GM12892 (cell line): ENCODE data around the gene CTDNEP1.

ENCODE experiments used
- DNase-seq: peaks from one replicate; pipeline ENCODE4 v3.0.0; 2011; ENCODE audit not compliant: insufficient read length
- FAIRE-seq: peaks from 2 replicates; lab custom pipeline; 2011; peaks lifted over from hg19 to GRCh38; lab: Jason Lieb, UNC
- POLR2A ChIP-seq: IDR thresholded peaks from 2 replicates; pipeline ENCODE4 v1.6.1; 2011; ENCODE audit warnings: low read depth, low read length, control low read depth
- POLR2AphosphoS5 ChIP-seq: IDR thresholded peaks from 2 replicates; pipeline ENCODE4 v1.6.1; 2011; ENCODE audit warnings: low read depth, low read length, control low read depth
- TAF1 ChIP-seq: IDR thresholded peaks from 2 replicates; pipeline ENCODE4 v1.6.1; 2011; ENCODE audit warnings: low read depth, mild to moderate bottlenecking, control low read depth, low read length, borderline replicate concordance

The CTDNEP1 gene

GRCh38 chr17:7285679-7286078, 34.1 kb upstream of the CTDNEP1 start:
- DNase-seq = no peak
- no peak for FAIRE-seq
- TF ChIP-seq POLR2A (no peak), POLR2AphosphoS5 (no peak), TAF1 (no peak)

- DNase-seq = no peak
- no peak for TF ChIP-seq POLR2A
- FAIRE-seq = no peak
Observed at GRCh38 chr17:7284911-7285310, 33.4 kb upstream of the CTDNEP1 start.

GRCh38 chr17:7283471-7284216, 32.1 kb upstream of the CTDNEP1 start:
- no peak for FAIRE-seq
- TF ChIP-seq TAF1 (no peak), POLR2AphosphoS5 (no peak), POLR2A (no peak)
- no peak for DNase-seq

GRCh38 chr17:7282752-7283321, 31.3 kb upstream of the CTDNEP1 start:
- DNase-seq (no peak), FAIRE-seq (no peak)
- TF ChIP-seq TAF1 = no peak
- TF ChIP-seq POLR2AphosphoS5 = no peak
- no peak for TF ChIP-seq POLR2A

GRCh38 chr17:7281953-7282751, 30.6 kb upstream of the CTDNEP1 start:
- TF ChIP-seq TAF1 (no peak), POLR2AphosphoS5 (no peak), POLR2A (no peak)
- FAIRE-seq (peak; percentile 21), DNase-seq (no peak)

- DNase-seq (peak; percentile 98), FAIRE-seq (peak; percentile 98)
- TF ChIP-seq POLR2AphosphoS5 (no peak), TAF1 (no peak), POLR2A (no peak)
Observed at GRCh38 chr17:7281074-7281952, 29.8 kb upstream of the CTDNEP1 start, which contains the start of gene SLC2A4. Gene SLC2A4, plus strand, starts transcription at chr17:7281718. Its CDS starts 217 bp downstream, at chr17:7281935.

GRCh38 chr17:7280519-7281073, 29.1 kb upstream of the CTDNEP1 start:
- DNase-seq (peak; percentile 81), FAIRE-seq (peak; percentile 81)
- TF ChIP-seq POLR2AphosphoS5 (no peak), TAF1 (no peak), POLR2A (no peak)

GRCh38 chr17:7279448-7279847, 27.9 kb upstream of the CTDNEP1 start:
- no peak for TF ChIP-seq POLR2A
- no peak for TF ChIP-seq TAF1
- no peak for TF ChIP-seq POLR2AphosphoS5
- FAIRE-seq = no peak

GRCh38 chr17:7266784-7267183, 15.2 kb upstream of the CTDNEP1 start:
- FAIRE-seq (no peak), DNase-seq (no peak)
- no peak for TF ChIP-seq TAF1
- no peak for TF ChIP-seq POLR2AphosphoS5
- no peak for TF ChIP-seq POLR2A

More at GRCh38 chr17:7279448-7279847, 27.9 kb upstream of the CTDNEP1 start:
- DNase-seq = no peak

- FAIRE-seq = no peak
- no peak for TF ChIP-seq POLR2AphosphoS5
- no peak for TF ChIP-seq POLR2A
- no peak for TF ChIP-seq TAF1
- no peak for DNase-seq
Observed at GRCh38 chr17:7263801-7264078, 12.2 kb upstream of the CTDNEP1 start.
